HL-60 (cell line): Measurements from ENCODE around the gene RICTOR.

Experiments
- GABPA ChIP-seq: IDR thresholded peaks from 2 replicates; pipeline ENCODE4 v1.6.1; 2012; ENCODE audit warnings: low read depth
- POLR2AphosphoS5 ChIP-seq: IDR thresholded peaks from 2 replicates; pipeline ENCODE4 v1.6.1; 2012; ENCODE audit warnings: low read depth
- REST ChIP-seq: IDR thresholded peaks from 2 replicates; pipeline ENCODE4 v1.6.1; 2012; ENCODE audit warnings: low read depth; ENCODE audit not compliant: insufficient replicate concordance
- SPI1 ChIP-seq: IDR thresholded peaks from 2 replicates; pipeline ENCODE4 v1.6.1; 2012; ENCODE audit warnings: low read depth, mild to moderate bottlenecking, borderline replicate concordance
- TF ChIP-seq, protein P1 (sequence below): IDR thresholded peaks from one replicate; pipeline ENCODE4 v1.5.1; 2011; ENCODE audit warnings: low read length, control low read depth, inconsistent platforms; ENCODE audit not compliant: insufficient read depth

GRCh38 chr5:39063037-39063436, 11.2 kb downstream of the RICTOR start:
- TF ChIP-seq, protein P1, sequence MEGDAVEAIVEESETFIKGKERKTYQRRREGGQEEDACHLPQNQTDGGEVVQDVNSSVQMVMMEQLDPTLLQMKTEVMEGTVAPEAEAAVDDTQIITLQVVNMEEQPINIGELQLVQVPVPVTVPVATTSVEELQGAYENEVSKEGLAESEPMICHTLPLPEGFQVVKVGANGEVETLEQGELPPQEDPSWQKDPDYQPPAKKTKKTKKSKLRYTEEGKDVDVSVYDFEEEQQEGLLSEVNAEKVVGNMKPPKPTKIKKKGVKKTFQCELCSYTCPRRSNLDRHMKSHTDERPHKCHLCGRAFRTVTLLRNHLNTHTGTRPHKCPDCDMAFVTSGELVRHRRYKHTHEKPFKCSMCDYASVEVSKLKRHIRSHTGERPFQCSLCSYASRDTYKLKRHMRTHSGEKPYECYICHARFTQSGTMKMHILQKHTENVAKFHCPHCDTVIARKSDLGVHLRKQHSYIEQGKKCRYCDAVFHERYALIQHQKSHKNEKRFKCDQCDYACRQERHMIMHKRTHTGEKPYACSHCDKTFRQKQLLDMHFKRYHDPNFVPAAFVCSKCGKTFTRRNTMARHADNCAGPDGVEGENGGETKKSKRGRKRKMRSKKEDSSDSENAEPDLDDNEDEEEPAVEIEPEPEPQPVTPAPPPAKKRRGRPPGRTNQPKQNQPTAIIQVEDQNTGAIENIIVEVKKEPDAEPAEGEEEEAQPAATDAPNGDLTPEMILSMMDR: no peak
- TF ChIP-seq REST (no peak), POLR2AphosphoS5 (no peak), GABPA (no peak), SPI1 (no peak)
